GDM1 (cell line): ENCODE results near the gene AURKB.

ENCODE experiments used
- DNase-seq: peaks from one replicate; lab custom pipeline; 2025; lab: John Stamatoyannopoulos, UW

The AURKB gene

GRCh38 chr17:8161289-8162232, 48.8 kb downstream of the AURKB start:
- DNase-seq = no peak

- DNase-seq = no peak
Measured at GRCh38 chr17:8160741-8161221, 49.6 kb downstream of the AURKB start.

- no peak for DNase-seq
Measured at GRCh38 chr17:8160224-8160577, 50.2 kb downstream of the AURKB start.

- DNase-seq = no peak
Measured at GRCh38 chr17:8159459-8160223, 50.7 kb downstream of the AURKB start.

GRCh38 chr17:8159032-8159400, 51.4 kb downstream of the AURKB start:
- DNase-seq = no peak

GRCh38 chr17:8158267-8159031, 51.9 kb downstream of the AURKB start:
- DNase-seq = peak; percentile 60

GRCh38 chr17:8156246-8156992, 54.0 kb downstream of the AURKB start:
- peak; percentile 100 for DNase-seq

GRCh38 chr17:8155996-8156245, 54.5 kb downstream of the AURKB start:
- no peak for DNase-seq

- DNase-seq = no peak
Measured at GRCh38 chr17:8155231-8155995, 55.0 kb downstream of the AURKB start.
